Muscle layer of colon (tissue), 2 donors: Measurements from ENCODE around the gene CLCN5.

Source experiments
- H3K27ac ChIP-seq: one replicate; pipeline ENCODE4 v1.7.0; 2013; ENCODE audit warnings: low read depth, mild to moderate bottlenecking, low read length, moderate library complexity
- H3K27me3 ChIP-seq, 2 donors: one replicate each; pipeline ENCODE4 v1.7.0; 2013; ENCODE audit warnings: low read length in 2 of 2, mild to moderate bottlenecking in 2 of 2; ENCODE audit not compliant: insufficient read depth in 2 of 2, control insufficient read depth in 1 of 2
- H3K36me3 ChIP-seq: one replicate; pipeline ENCODE4 v1.7.0; 2013; ENCODE audit warnings: mild to moderate bottlenecking, low read length; ENCODE audit not compliant: insufficient read depth
- H3K4me1 ChIP-seq: one replicate; pipeline ENCODE4 v1.7.0; 2013; ENCODE audit warnings: mild to moderate bottlenecking, low read length; ENCODE audit not compliant: insufficient read depth
- H3K4me3 ChIP-seq, 2 donors: one replicate each; pipeline ENCODE4 v1.7.0; 2013; ENCODE audit warnings: low read length in 2 of 2, low read depth in 1 of 2, mild to moderate bottlenecking in 1 of 2, moderate library complexity in 1 of 2
- H3K9ac ChIP-seq: one replicate; pipeline ENCODE4 v1.7.0; 2013; ENCODE audit warnings: low read length
- H3K9me3 ChIP-seq: one replicate; pipeline ENCODE4 v1.7.0; 2013; ENCODE audit warnings: mild to moderate bottlenecking, low read length
- donor health status: abdominal sarcoma.
- donor health status: Adenocarcinoma of cecum.

The CLCN5 gene

DNA sequence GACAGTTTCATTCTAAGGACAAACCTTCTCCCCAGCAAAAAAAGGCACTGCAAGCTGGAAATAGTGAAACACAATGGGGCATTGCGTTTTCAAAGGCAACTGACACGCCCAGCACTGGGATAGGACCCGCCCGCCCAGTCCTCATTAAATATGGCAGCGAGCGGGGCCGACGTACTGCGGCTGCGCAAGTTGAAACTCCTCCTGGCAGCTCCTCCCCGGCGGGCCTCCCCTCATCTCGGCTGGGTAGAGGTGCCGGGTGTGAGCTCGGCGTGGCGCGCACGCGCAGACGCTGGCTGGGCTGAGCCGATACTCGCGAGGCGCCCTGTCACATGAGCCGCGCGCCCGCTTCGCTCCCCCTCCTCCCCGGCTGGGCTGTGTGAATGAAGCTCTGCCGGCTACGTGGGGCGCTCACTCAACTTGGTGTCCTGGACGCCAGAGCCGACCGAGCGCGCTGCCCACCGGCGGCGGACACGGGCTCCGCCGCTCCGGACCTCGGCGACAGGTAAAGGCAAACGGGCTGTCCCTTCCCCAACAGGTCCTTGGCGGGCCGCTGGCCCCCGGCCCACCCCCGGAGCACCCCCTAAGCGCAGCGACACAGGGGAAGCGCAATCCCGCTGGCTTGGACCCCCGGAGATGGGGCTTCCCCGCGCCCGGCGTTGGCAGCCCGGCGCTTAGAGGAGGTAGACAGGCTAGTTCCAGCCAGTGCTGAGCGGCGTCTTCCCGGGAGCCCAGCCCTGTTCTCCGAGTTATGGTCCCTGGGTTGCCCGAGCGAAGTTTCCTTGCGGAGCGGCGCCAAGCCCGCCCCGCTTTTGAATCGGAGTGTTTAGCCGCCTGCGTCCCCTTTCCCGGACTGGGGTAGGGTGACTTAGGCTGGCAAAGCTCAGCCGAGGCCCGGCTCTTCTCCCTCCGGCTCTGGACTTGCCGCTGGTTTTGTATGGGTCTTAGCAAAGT, at the start of gene CLCN5:
CLCN5 (plus strand) TSS at position 306 of the 951 bp plus-strand sequence. CDS start 2,703 bp downstream, outside the sequence.
- peaks cover 6% of the 10 kb centered on the region for H3K4me1 ChIP-seq
- H3K4me3 ChIP-seq = peak within 1 kb of the TSS; percentile 49
- no peaks in the 10 kb centered on the region for H3K9me3 ChIP-seq
- H3K27me3 ChIP-seq = no peaks in the 10 kb centered on the region
- no peak within 1 kb of the TSS for H3K9ac ChIP-seq
- no peaks in the 10 kb centered on the region for H3K36me3 ChIP-seq
- no peak within 1 kb of the TSS for H3K27ac ChIP-seq

DNA sequence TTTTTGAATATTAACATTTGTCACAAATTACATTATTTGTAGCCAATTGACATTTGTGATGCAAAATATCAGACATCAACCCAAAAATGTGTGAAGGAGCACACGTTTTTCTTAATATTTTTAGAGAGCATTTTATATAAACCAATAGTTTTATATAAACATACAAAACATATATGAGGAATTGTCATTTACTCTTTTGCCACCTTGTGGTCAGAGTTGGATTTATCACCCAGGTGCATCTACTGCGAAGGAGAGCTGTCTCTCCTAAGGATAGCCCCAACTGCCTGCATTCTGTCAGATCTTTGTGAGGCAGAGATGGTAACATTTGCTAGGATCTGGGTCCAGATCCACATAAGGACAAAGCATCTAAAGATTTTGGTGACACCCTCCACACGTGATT, 45.6 kb upstream of the CLCN5 start:
- peaks cover 13% of the 10 kb centered on the region for H3K4me1 ChIP-seq
- H3K27me3 ChIP-seq = peaks cover 0 to 9% of the 10 kb centered on the region in 2 donors
- no peak overlapping the region for H3K4me3 ChIP-seq
- H3K36me3 ChIP-seq = no peaks in the 10 kb centered on the region
- no peak overlapping the region for H3K27ac ChIP-seq
- H3K9ac ChIP-seq = no peak overlapping the region
- no peaks in the 10 kb centered on the region for H3K9me3 ChIP-seq

DNA sequence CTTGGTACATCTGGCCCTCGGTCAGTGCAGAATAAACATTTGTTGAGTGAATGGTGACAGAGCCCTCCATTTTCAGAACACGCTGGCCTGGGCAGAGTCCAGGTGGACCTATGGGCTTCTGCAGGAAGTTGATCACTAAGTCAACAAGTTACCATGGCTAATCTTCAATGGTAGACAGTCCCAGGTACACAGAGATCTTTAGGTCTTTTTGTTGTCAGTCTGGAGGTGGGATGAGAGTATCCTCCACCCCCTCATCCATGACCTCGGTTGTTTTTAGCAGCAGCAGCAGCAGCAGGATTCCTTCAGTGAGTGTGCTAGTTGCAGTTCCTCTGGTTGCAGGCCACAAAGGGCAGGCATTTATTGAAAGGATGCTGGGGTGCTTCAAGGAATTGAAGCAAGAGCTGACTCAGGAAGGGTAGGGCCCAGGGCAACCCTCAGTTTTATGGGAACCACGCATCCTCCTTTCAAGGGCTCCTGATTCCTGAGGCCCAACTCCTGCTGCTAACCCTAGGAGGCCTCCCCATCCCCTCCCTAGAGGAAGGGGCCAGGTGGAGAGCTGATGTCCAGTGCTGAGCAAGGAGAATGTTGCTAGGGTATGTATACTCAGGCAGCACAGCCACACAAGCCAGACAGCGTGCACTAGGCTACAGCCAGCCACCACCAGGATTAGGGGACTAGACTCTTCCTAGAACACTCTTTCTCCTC, 44.8 kb upstream of the CLCN5 start:
- Histone ChIP-seq H3K4me3 (peak overlapping the region in 1 of 2 donors; percentile 54), H3K27ac (peak overlapping the region; percentile 48), H3K9ac (no peak overlapping the region), H3K36me3 (no peaks in the 10 kb centered on the region), H3K27me3 (peaks cover 0 to 6% of the 10 kb centered on the region in 2 donors), H3K9me3 (no peaks in the 10 kb centered on the region), H3K4me1 (peaks cover 13% of the 10 kb centered on the region)

DNA sequence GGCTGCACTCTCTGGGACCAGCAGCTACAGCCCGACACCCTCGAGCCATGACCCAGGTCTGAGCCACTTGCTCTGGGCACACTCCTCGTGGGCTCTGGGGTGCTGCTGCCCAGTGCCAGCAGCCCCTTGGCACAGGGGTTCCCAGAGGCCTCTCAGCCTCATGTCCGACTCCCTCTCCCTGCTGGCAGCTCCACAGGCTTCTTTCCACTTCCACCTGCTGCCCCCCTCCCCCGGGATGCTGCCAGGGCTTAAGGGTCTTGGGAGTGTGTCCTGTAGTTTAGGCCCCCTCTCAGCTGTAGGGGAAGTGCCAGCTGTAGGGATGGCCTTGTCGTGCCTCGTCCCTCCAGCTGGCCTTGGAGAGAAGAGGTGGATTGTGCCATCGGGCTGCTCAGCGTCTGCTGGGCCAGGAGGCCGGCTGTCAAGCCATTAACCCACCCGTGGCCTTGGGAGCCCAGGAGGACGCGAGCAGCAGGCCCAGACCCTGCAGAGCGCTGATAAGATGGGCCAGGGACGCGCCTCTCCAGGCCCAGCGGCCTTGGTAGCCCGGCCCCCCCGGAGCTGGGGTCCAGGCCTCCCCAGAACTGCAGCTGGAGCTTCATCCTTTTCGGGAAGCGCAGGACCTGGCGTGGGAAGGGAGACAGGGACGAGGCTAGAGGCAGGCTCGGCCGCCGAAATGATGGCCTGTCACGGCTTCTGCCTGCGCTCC, 44.1 kb upstream of the CLCN5 start:
- peaks cover 13% of the 10 kb centered on the region for H3K4me1 ChIP-seq
- peak overlapping the region; percentile 54 for H3K27ac ChIP-seq
- no peaks in the 10 kb centered on the region for H3K9me3 ChIP-seq
- H3K9ac ChIP-seq = peak overlapping the region; percentile 17
- H3K4me3 ChIP-seq = peak overlapping the region; percentile 38 to 54
- H3K36me3 ChIP-seq = no peaks in the 10 kb centered on the region
- H3K27me3 ChIP-seq = peaks cover 0 to 6% of the 10 kb centered on the region in 2 donors

DNA sequence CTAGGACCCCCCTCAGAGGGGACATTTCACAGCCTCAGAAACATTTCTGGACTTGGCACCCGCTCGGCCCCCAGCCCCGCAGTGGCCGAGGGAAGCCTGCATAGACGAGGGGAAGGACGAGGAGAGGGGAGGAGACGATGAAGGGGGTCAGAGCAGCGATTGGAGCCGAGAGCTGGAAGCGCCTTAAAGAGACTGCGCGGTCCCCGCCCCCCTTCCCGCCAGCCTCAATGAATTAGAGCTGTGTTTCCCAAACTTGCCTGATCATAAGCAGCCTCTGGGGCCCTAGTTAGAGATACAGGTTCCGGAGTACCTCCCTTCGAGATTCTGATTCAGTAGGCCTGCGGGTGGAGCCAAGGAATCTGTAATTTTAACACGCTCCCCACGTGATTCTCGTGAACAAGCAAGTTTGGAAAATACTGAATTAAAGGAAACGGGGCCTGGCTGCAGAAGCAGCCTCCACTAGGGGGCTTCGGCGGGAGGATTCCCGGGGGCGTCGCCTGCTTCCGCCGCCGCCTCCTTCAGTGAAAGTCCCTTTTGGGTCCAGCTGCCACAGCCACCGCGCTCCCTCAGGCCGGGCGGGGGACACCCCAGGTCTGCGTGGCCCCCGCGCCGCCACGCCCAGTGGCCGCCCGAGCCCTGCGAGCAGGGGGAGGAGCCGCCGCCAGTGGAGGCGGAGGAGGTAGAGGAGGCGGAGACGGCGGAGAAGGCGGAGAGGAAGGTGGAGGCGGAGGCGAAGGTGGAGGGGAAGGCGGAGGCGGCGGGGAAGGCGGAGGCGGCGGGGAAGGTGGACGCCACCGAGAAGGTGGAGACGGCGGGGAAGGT, 43.4 kb upstream of the CLCN5 start, which contains the start of gene USP27X:
USP27X (plus strand) TSS at position 651 of the 822 bp plus-strand sequence. CDS start 824 bp downstream, outside the sequence.
- Histone ChIP-seq H3K36me3 (no peaks in the 10 kb centered on the region), H3K4me1 (peaks cover 13% of the 10 kb centered on the region), H3K4me3 (peak within 1 kb of the TSS; percentile 38 to 54), H3K27ac (peak within 1 kb of the TSS; percentile 54), H3K9ac (peak within 1 kb of the TSS; percentile 17), H3K27me3 (peaks cover 0 to 6% of the 10 kb centered on the region in 2 donors), H3K9me3 (no peaks in the 10 kb centered on the region)

DNA sequence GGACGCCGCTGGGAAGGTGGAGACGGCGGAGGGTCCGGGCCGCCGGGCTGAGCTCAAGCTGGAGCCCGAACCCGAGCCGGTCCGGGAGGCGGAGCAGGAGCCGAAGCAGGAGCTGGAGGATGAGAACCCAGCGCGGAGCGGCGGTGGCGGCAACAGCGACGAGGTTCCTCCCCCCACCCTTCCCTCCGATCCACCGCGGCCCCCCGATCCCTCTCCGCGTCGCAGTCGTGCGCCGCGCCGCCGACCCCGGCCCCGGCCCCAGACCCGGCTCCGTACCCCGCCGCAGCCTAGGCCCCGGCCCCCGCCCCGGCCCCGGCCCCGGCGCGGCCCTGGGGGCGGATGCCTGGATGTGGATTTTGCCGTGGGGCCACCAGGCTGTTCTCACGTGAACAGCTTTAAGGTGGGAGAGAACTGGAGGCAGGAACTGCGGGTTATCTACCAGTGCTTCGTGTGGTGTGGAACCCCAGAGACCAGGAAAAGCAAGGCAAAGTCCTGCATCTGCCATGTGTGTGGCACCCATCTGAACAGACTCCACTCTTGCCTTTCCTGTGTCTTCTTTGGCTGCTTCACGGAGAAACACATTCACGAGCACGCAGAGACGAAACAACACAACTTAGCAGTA, 42.6 kb upstream of the CLCN5 start:
- Histone ChIP-seq H3K9ac (no peak overlapping the region), H3K4me1 (peaks cover 13% of the 10 kb centered on the region)

DNA sequence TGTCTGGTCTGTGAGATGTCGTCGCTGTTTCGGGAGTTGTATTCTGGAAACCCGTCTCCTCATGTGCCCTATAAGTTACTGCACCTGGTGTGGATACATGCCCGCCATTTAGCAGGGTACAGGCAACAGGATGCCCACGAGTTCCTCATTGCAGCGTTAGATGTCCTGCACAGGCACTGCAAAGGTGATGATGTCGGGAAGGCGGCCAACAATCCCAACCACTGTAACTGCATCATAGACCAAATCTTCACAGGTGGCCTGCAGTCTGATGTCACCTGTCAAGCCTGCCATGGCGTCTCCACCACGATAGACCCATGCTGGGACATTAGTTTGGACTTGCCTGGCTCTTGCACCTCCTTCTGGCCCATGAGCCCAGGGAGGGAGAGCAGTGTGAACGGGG, 41.7 kb upstream of the CLCN5 start:
- Histone ChIP-seq H3K4me3 (peak overlapping the region in 1 of 2 donors; percentile 29), H3K27me3 (peaks cover 0 to 6% of the 10 kb centered on the region in 2 donors), H3K9me3 (no peaks in the 10 kb centered on the region), H3K27ac (no peak overlapping the region), H3K9ac (no peak overlapping the region), H3K36me3 (no peaks in the 10 kb centered on the region), H3K4me1 (peaks cover 13% of the 10 kb centered on the region)

More for the DNA sequence above, 42.6 kb upstream of the CLCN5 start:
- Histone ChIP-seq H3K27ac (peak overlapping the region; percentile 47), H3K36me3 (no peaks in the 10 kb centered on the region), H3K9me3 (no peaks in the 10 kb centered on the region), H3K27me3 (peaks cover 0 to 6% of the 10 kb centered on the region in 2 donors), H3K4me3 (peak overlapping the region; percentile 38 to 54)

DNA sequence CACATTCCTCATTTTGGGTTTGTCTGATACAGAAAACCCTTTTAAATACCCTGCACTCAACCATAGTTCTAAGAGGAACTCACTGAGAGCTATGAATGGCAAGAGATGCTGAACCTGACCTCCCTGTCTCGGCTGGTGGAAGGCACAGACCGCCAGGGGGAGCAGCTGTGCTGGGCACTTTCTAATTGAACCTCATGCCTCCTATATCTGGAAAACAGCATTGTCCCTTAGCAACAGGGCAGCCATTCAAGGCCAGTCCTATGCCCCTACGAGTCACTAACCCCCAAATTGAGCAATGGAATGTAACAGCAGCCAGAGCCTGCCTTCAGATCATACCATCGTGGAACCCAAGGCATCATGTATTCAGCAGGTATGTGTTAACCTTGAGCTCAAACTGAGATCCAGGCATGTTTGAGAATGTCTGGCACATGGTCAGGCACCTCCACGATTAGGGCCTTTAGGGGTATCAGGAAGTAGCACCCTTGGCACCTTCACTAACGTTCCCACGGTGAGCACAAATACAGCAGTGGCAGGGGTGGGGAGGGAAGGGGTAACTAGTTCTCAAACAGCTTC, 38.0 kb upstream of the CLCN5 start:
- Histone ChIP-seq H3K27me3 (no peaks in the 10 kb centered on the region), H3K36me3 (no peaks in the 10 kb centered on the region), H3K9me3 (no peaks in the 10 kb centered on the region), H3K27ac (no peak overlapping the region), H3K4me1 (peaks cover 6% of the 10 kb centered on the region), H3K4me3 (no peak overlapping the region), H3K9ac (no peak overlapping the region)

DNA sequence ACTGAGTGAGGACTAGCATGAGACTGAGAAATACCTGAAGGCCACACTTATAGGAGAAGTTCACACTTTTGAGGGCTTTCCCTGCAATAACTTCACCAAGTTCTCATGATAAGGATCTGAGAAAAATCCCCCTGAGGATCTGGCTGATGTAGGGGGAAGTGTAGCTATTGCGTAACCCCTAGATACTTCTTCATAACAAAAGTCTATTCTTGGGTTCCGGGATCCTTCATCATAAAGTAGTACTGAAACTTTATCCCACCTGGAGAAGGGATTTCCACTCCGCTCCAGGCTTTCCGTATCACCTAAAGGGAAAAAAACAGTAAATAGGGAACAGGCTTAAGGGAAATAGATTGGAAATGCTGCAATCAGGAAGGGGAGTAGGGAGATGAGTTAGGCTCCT, 29.9 kb upstream of the CLCN5 start:
- Histone ChIP-seq H3K4me1 (no peaks in the 10 kb centered on the region), H3K36me3 (no peaks in the 10 kb centered on the region), H3K27ac (no peak overlapping the region), H3K4me3 (no peak overlapping the region), H3K9ac (no peak overlapping the region), H3K9me3 (no peaks in the 10 kb centered on the region), H3K27me3 (peaks cover 0 to 4% of the 10 kb centered on the region in 2 donors)

DNA sequence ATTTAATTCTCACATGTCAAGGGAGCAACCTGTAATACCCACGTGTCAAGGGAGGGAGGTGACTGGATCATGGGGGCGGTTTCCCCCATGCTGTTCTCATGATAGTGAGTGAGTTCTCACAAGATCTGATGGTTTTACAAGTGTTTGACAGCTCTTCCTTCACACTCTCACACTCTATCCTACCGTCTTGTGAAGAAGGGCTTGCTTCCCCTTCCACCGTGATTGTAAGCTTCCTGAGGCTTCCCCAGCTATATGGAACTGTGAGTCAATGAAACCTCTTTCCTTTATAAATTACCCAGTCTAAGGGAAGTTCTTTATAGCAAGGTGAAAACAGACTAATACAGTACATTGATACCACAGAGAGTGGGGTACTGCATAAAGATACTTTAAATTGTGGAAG, 25.4 kb upstream of the CLCN5 start:
- Histone ChIP-seq H3K9ac (no peak overlapping the region), H3K36me3 (no peaks in the 10 kb centered on the region), H3K9me3 (no peaks in the 10 kb centered on the region), H3K27me3 (peaks cover 4 to 5% of the 10 kb centered on the region in 2 donors), H3K4me3 (no peak overlapping the region), H3K27ac (no peak overlapping the region), H3K4me1 (no peaks in the 10 kb centered on the region)
